Measurements from ENCODE around the gene CMTM4.

Gene CMTM4

DNA sequence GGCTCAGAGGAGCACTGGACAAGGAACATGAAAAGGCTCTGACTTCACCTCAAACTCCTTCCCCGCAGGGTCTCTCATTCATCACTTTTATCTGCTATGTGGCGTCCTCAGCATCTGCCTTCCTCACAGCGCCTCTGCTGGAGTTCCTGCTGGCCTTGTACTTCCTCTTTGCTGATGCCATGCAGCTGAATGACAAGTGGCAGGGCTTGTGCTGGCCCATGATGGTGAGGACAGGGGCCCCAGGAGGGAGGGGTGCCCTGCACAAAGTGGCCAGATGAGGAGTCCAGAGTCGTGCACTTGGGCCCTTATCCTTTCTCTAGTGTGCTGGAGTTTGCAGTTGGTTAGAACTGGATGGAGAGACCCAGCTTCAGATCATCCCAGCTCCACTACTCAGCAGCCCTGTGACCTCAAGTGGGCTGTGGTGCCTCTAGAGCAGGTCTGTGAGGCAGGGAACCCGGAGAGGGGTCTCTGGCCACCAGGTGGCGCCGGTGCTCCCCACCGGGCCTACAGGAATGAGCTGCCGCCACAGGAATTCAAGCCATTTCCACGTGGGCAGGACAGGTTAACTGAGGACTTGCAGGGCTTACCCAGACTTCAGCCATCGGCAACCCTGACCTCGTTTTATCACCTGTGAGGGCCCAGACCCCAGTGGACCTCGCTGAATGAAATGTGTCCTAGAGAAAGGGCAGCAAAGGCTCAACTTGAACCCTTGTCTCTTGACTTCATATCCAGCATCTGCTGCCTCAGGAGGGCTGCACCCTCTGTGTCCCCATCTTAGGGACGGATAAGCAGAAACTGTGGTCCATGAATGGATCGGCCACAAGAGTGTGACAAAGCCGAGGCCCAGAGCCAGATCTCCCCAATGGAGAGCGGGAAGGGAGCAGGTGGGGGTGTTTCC lies 88.1 kb downstream of the CMTM4 start:
- TF ChIP-seq EZH2phosphoT487 (IDR thresholded peaks at IDR 0.05; ENCODE audit: borderline replicate concordance) (no peak), CTCF (conservative IDR thresholded peaks at IDR 0.05; ENCODE audit: low read length) (peak; percentile 96)
- H3K27me3 ChIP-seq (ENCODE audit: insufficient read depth, low read length, poor library complexity, severe bottlenecking) = peaks cover 6% of the 10 kb centered on the region
- H2AFZ ChIP-seq (ENCODE audit: low read length) = no peak overlapping the region
- peaks cover 56% of the 10 kb centered on the region for H3K79me2 ChIP-seq (ENCODE audit: insufficient read depth, low read length)
- H3K4me3 ChIP-seq (ENCODE audit: low read length, poor library complexity, severe bottlenecking) = peak overlapping the region; percentile 60
- peaks cover 43% of the 10 kb centered on the region; the same call in 1 of the 2 replicates for H3K36me3 ChIP-seq (ENCODE audit: insufficient read depth, low read length)
- H3F3A ChIP-seq (ENCODE audit: low read depth) = peaks cover 3% of the 10 kb centered on the region; the same call in 1 of the 2 replicates
- H3K9me2 ChIP-seq (replicated peaks; ENCODE audit: low read depth, low read length) = no peaks in the 10 kb centered on the region
- H3K4me1 ChIP-seq (ENCODE audit: insufficient read depth, low read length, poor library complexity, severe bottlenecking) = peaks cover 45% of the 10 kb centered on the region
- peak overlapping the region; percentile 94 for H3K4me2 ChIP-seq (ENCODE audit: low read depth, low read length, poor library complexity, severe bottlenecking)
- H4K20me1 ChIP-seq (ENCODE audit: insufficient read depth, low read length, poor library complexity, severe bottlenecking) = peaks cover 55% of the 10 kb centered on the region
- no peaks in the 10 kb centered on the region for H3K9me3 ChIP-seq (ENCODE audit: insufficient read depth, low read depth, low read length)
- peak overlapping the region; percentile 68 for H3K9ac ChIP-seq (ENCODE audit: low read depth, low read length, poor library complexity, severe bottlenecking)

DNA sequence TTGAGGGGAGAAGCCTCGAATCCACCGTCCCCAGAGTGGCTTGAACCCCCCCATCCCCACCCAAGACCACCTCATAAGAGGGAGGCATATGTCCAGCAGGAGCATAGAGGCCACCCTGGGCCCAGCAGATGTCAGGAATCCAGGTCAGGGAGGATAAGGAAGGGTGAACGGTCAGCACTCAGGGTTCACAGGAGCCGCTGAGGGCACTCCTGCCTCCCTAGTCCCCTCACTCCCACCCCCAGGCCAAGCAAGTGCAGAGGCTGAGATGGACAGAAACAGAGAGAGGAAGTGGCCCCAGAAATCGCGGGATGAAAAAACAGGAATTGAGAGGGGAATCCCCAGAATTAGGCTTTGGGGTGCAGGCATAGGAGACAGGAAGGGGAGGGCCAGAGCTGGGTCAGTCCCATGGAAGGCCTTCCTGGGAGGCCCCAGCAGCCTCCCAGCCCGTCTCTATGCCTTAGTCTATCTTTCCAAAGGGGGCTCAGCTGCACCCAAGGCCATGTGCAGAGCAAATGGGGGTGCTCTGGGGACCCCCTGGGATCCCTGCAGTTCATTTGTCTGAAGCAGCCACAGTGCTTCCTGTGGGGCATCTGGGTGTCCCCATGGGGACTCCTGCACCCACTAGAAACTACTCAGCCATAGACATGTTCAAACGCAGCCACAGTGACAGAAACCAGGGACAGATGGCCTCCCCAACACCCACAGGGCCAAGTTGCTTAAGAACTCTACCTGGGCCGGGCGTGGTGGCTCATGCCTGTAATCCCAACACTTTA lies 90.4 kb downstream of the CMTM4 start:
- Histone ChIP-seq H3F3A (ENCODE audit: low read depth) (peaks cover 3% of the 10 kb centered on the region; the same call in 1 of the 2 replicates), H3K4me1 (ENCODE audit: insufficient read depth, low read length, poor library complexity, severe bottlenecking) (peaks cover 46% of the 10 kb centered on the region), H3K79me2 (ENCODE audit: insufficient read depth, low read length) (peaks cover 56% of the 10 kb centered on the region), H3K36me3 (ENCODE audit: insufficient read depth, low read length) (peaks cover 20% of the 10 kb centered on the region; the same call in 1 of the 2 replicates), H3K9me2 (replicated peaks; ENCODE audit: low read depth, low read length) (no peaks in the 10 kb centered on the region), H3K27me3 (ENCODE audit: insufficient read depth, low read length, poor library complexity, severe bottlenecking) (peaks cover 6% of the 10 kb centered on the region), H3K4me2 (ENCODE audit: low read depth, low read length, poor library complexity, severe bottlenecking) (peak overlapping the region; percentile 94), H2AFZ (ENCODE audit: low read length) (no peak overlapping the region), H3K4me3 (ENCODE audit: low read length, poor library complexity, severe bottlenecking) (peak overlapping the region; percentile 89), H3K9ac (ENCODE audit: low read depth, low read length, poor library complexity, severe bottlenecking) (peak overlapping the region; percentile 93), H3K9me3 (ENCODE audit: insufficient read depth, low read depth, low read length) (peaks cover 2% of the 10 kb centered on the region; the same call in 1 of the 2 replicates), H4K20me1 (ENCODE audit: insufficient read depth, low read length, poor library complexity, severe bottlenecking) (peaks cover 55% of the 10 kb centered on the region)
- TF ChIP-seq CTCF (conservative IDR thresholded peaks at IDR 0.05; ENCODE audit: low read length) (no peak), EZH2phosphoT487 (IDR thresholded peaks at IDR 0.05; ENCODE audit: borderline replicate concordance) (no peak)

GRCh38 chr16:66605177-66605978 lies 91.2 kb downstream of the CMTM4 start:
- H3K4me1 ChIP-seq (ENCODE audit: insufficient read depth, low read length, poor library complexity, severe bottlenecking) = peaks cover 46% of the 10 kb centered on the region
- H2AFZ ChIP-seq (ENCODE audit: low read length) = peak overlapping the region; percentile 48; the same call in 1 of the 2 replicates
- peaks cover 53% of the 10 kb centered on the region for H3K79me2 ChIP-seq (ENCODE audit: insufficient read depth, low read length)
- H3K27me3 ChIP-seq (ENCODE audit: insufficient read depth, low read length, poor library complexity, severe bottlenecking) = peaks cover 6% of the 10 kb centered on the region
- no peaks in the 10 kb centered on the region for H3K9me2 ChIP-seq (replicated peaks; ENCODE audit: low read depth, low read length)
- peak overlapping the region; percentile 89 for H3K4me3 ChIP-seq (ENCODE audit: low read length, poor library complexity, severe bottlenecking)
- TF ChIP-seq EZH2phosphoT487 (IDR thresholded peaks at IDR 0.05; ENCODE audit: borderline replicate concordance) = no peak
- no peak for TF ChIP-seq CTCF (conservative IDR thresholded peaks at IDR 0.05; ENCODE audit: low read length)
- H3K9me3 ChIP-seq (ENCODE audit: insufficient read depth, low read depth, low read length) = peaks cover 6% of the 10 kb centered on the region; the same call in 1 of the 2 replicates
- H3K4me2 ChIP-seq (ENCODE audit: low read depth, low read length, poor library complexity, severe bottlenecking) = peak overlapping the region; percentile 94
- H3F3A ChIP-seq (ENCODE audit: low read depth) = peaks cover 3% of the 10 kb centered on the region; the same call in 1 of the 2 replicates
- H4K20me1 ChIP-seq (ENCODE audit: insufficient read depth, low read length, poor library complexity, severe bottlenecking) = peaks cover 54% of the 10 kb centered on the region
- peaks cover 12% of the 10 kb centered on the region; the same call in 1 of the 2 replicates for H3K36me3 ChIP-seq (ENCODE audit: insufficient read depth, low read length)
- peak overlapping the region; percentile 93 for H3K9ac ChIP-seq (ENCODE audit: low read depth, low read length, poor library complexity, severe bottlenecking)
